Fibroblast of the aortic adventitia (primary cell): ENCODE results near the gene COL6A1. TPM values are rescaled to one million over a fixed set of nuclear protein-coding genes. Genes with fewer than 3 reads are reported as not detected.

Experiments
- DNase-seq: peaks from one replicate; pipeline ENCODE4 v3.0.0-alpha.2; 2010; ENCODE audit warnings: low read depth
- H3K4me3 ChIP-seq: 2 replicates; pipeline ENCODE4 v1.5.1; 2011; ENCODE audit warnings: low read depth, mild to moderate bottlenecking, control low read depth, low read length, moderate library complexity
- total RNA-seq: library from RNA; depleted of rRNA; stranded (reverse); fragments of >200 nt; gene quantifications from 2 replicates; pipeline ENCODE4 v1.2.3, GENCODE V29; 2012; ENCODE audit warnings: low replicate concordance
- TF ChIP-seq, protein P1 (sequence below): IDR thresholded peaks from 2 replicates; pipeline ENCODE4 v1.5.1; 2011; ENCODE audit warnings: mild to moderate bottlenecking, low read length, control low read depth, inconsistent platforms; ENCODE audit not compliant: insufficient read depth

The COL6A1 gene
- total RNA-seq, 1 donor, result 1,082 TPM

DNA sequence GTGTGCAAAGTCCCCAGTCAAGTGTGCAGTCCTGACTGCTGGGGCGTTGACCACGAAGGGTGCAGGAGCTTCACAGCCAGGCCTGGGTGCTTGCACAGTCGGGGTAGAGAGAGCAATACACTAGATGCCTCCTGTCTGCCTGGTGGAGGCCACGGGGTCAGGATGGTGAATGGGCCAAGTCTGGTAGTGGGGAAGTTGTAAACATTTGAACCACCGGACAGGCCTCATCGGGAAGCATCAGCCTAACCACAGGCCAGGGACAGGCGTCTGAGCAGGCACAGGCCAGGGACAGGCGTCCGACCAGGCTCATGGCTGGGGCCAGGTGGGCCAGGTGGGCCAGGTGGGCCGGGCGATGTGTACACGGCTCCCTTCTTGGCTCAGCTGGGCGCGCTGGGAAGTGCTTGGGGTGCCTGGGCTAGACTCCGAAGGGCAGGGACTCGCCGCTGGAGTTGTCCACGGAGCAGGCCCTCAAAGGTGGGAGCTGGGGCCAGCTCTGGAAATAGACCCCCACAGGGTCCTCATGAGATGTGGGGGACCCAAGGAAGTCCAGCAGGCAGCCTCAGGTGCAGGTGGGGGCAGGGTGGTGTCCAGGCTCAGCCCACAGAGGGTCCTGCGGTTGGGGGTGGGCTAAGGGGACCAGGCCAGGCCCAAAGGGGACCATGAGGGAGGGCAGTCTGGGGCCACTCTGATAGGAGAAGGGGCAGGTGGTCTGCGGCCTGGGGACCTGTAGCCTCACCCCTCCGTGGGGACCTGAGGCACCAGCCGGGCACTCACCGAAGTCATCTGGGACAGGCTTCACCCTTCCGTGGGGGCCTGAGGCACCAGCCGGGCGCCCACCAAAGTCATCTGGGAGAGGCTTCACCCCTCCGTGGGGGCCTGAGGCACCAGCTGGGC, 15.0 kb downstream of the COL6A1 start:
- no peak overlapping the region for H3K4me3 ChIP-seq
- TF ChIP-seq, protein P1, sequence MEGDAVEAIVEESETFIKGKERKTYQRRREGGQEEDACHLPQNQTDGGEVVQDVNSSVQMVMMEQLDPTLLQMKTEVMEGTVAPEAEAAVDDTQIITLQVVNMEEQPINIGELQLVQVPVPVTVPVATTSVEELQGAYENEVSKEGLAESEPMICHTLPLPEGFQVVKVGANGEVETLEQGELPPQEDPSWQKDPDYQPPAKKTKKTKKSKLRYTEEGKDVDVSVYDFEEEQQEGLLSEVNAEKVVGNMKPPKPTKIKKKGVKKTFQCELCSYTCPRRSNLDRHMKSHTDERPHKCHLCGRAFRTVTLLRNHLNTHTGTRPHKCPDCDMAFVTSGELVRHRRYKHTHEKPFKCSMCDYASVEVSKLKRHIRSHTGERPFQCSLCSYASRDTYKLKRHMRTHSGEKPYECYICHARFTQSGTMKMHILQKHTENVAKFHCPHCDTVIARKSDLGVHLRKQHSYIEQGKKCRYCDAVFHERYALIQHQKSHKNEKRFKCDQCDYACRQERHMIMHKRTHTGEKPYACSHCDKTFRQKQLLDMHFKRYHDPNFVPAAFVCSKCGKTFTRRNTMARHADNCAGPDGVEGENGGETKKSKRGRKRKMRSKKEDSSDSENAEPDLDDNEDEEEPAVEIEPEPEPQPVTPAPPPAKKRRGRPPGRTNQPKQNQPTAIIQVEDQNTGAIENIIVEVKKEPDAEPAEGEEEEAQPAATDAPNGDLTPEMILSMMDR, result no peak
- no peak for DNase-seq

DNA sequence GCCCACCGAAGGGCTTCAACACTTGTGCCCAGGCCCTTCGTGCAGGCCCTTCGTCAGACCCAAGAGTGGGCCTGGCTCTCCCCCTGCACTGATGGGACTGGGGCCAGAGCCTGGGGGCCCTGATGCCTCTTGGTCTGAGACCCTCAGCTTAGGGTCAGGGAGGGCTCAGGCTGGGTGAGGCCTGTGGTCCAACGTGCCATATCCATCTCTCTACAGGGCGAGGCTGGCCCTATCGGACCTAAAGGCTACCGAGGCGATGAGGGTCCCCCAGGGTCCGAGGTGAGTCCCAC, 15.6 kb downstream of the COL6A1 start:
- TF ChIP-seq, protein P1, result no peak
- no peak for DNase-seq
- H3K4me3 ChIP-seq, result no peak overlapping the region

DNA sequence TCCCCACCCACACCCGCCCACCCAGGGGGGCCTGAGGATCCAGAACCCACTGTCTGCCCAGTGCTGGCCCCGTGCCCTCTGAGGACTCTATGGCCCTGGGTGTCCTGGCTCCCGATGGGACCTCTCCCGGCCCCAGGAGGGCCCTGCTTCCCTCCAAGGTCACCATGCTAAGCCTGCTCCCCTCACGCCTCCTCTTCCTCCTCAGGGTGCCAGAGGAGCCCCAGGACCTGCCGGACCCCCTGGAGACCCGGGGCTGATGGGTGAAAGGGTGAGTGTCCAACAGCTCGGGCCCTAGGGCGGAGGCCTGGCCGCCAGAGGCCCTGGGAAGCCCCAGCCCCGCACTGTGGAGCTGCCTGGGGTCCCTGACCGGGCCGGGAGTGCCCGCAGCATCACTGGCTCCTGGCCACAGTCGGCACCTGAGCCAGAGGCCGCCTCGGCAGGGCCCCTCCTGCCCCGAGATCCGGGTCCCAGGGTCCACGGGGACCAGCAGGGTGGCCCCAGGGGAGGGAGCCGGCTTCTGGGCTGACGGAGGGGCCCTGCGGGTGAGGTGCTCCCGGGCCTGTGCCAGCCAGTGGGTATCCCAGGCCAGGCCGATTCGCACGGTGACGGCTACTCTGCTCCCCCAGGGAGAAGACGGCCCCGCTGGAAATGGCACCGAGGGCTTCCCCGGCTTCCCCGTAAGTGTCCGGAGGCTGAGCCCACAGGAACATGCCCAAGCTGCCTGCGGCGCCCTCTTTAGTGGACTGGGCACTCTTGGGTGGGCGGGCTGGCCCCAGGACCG, 16.1 kb downstream of the COL6A1 start:
- TF ChIP-seq, protein P1, result no peak
- H3K4me3 ChIP-seq, result no peak overlapping the region
- DNase-seq, result no peak

DNA sequence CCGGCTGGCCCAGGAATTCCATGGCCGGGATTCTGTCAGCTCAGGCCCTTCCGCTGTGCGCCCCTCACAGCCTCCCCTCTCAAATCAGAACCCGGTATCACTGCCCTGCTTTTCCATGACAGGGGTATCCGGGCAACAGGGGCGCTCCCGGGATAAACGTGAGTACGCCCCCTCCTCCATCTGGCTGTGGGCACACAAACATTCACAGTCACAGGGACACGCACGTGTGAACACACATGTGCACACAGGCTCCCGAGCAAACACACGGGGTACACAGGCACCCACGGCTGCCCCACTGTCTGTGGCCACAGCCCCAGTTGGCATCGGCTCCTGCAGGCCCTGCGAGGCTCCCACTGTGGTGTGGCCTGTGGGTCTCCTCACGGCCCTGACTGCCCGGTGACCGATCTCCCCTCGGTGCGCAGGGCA, 16.7 kb downstream of the COL6A1 start:
- no peak overlapping the region for H3K4me3 ChIP-seq
- TF ChIP-seq, protein P1, result no peak
- no peak for DNase-seq

DNA sequence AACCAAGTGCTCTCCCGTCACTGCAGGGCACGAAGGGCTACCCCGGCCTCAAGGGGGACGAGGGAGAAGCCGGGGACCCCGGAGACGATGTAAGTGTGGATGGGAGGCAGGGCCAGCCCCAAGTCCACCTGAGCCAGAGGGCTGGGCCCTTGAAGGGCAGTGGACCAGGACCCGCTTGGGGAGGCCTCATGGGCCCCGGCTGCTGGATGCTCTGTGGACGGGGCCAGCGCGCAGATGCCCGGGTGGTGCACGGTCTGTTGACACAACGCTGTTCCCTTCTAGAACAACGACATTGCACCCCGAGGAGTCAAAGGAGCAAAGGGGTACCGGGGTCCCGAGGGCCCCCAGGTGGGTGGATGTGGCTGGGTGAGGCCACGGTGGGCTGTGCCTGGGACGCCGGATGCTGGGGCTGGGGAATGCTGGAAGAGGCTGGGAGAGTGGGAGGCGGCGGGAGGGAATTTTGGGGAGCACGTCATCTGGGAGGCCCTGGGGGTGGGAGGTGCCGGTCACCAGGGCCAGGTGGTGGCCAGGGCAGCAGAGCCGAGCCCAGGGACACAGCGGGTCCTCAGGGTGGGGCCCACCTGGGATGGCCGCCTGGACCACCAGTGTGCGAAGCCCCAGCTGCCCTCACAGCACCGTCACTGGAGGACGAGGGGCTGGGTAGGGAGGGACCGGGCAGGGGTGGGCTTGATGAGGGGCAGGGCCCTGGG, 17.5 kb downstream of the COL6A1 start:
- no peak overlapping the region for H3K4me3 ChIP-seq
- no peak for DNase-seq
- TF ChIP-seq, protein P1, result no peak

DNA sequence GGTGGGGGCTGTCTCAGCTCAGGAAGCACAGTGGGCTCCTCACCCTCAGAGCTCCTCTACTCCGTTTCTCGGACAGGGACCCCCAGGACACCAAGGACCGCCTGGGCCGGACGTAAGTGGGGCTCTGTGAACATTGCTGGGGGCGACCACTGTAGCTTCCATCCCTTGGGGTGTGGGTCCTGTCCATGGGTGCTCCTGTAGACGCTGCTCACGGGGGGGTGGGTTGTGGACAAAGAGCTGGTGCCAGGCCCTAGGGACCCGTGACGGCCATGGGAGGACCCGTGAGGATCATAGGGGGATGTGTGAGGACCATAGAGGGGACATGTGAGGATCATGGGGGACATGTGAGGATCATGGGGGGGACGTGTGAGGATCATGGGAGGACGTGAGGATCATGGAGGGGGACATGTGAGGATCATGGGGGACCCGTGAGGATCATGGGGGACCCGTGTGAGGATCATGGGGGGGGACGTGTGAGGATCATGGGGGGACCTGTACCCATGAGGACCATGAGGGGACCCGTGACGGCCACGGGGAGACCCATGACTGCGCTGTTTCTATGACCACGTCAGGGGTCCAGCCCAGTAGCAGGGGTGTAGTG, 18.1 kb downstream of the COL6A1 start:
- H3K4me3 ChIP-seq, result no peak overlapping the region
- TF ChIP-seq, protein P1, result no peak
- no peak for DNase-seq
